Left ventricle myocardium inferior (tissue), 1 donor: ENCODE results near the gene MFAP4. TPM values are rescaled to one million over a fixed set of nuclear protein-coding genes. Genes with fewer than 3 reads are reported as not detected.

Experiments
- DNase-seq: peaks from one replicate; pipeline ENCODE4 v3.0.0-alpha.2; 2020
- H3K27ac ChIP-seq: fragments of 200-600 bp; replicated peaks from 2 replicates; pipeline ENCODE4 v1.8.0; 2021
- H3K27me3 ChIP-seq: fragments of 200-600 bp; 2 replicates; pipeline ENCODE4 v1.8.0; 2021; ENCODE audit warnings: low read depth
- H3K36me3 ChIP-seq: fragments of 200-600 bp; 2 replicates; pipeline ENCODE4 v1.8.0; 2021
- H3K4me1 ChIP-seq: fragments of 200-600 bp; 2 replicates; pipeline ENCODE4 v1.8.0; 2021
- H3K4me3 ChIP-seq: fragments of 200-600 bp; 2 replicates; pipeline ENCODE4 v1.8.0; 2021; ENCODE audit warnings: mild to moderate bottlenecking, moderate library complexity
- H3K9me3 ChIP-seq: fragments of 200-600 bp; replicated peaks from 2 replicates; pipeline ENCODE4 v1.8.0; 2021
- CTCF ChIP-seq: fragments of 200-600 bp; IDR thresholded peaks from 2 replicates; pipeline ENCODE4 v1.8.0; 2021; ENCODE audit warnings: antibody characterized with exemption, mild to moderate bottlenecking, borderline replicate concordance
- intact Hi-C: fragments of 100-400 bp; cut with micrococcal nuclease; formaldehyde crosslinking; loops from one replicate; pipeline ENCODE4 v1.11.0; 2022
- total RNA-seq: library from RNA; stranded (reverse); fragmentation: NEBNext Ultra II Directional; extraction: Animal tissue kit (Norgen Biotek cat#: 25700); gene quantifications from one replicate; pipeline ENCODE4 v1.2.1, GENCODE V29; 2021
- donor health status: DM: no; HTN: yes; CAD: no; lungs with severe emphysema.

The MFAP4 gene
- total RNA-seq, 1 donor from 2014 or later: 65.6 TPM

DNA sequence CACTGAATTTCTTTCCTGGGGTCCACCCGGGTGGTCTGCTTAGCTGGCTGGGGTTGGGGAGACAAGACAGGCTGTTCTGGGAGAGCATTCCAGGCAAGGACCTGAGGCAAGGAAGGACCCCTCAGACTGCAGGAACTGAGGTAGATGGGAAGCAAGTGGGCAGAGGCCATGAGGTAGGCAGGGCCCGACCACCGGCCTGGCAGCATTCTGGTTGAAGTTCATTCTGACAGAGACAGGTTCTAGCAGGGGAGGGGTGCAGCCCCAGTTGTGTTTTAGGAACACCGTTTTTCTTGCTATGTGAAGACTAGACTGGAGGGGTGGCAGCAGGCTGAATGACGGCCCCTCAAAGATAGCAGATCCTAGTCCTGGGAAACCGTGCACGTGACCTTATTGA, 41.9 kb downstream of the MFAP4 start:
- H3K4me1 ChIP-seq: peaks cover 64% of the 10 kb centered on the region

GRCh38 chr17:19344311-19345066, 42.5 kb downstream of the MFAP4 start:
- H3K27ac ChIP-seq: no peak overlapping the region
- H3K36me3 ChIP-seq: no peaks in the 10 kb centered on the region
- no peak for DNase-seq
- H3K4me1 ChIP-seq: peaks cover 64% of the 10 kb centered on the region
- H3K4me3 ChIP-seq: no peak overlapping the region
- TF ChIP-seq CTCF: no peak
- no peaks in the 10 kb centered on the region for H3K9me3 ChIP-seq
- intact Hi-C loops: no loop called here
- H3K27me3 ChIP-seq: no peaks in the 10 kb centered on the region

More for the DNA sequence above, 41.9 kb downstream of the MFAP4 start:
- H3K9me3 ChIP-seq: no peaks in the 10 kb centered on the region
- H3K36me3 ChIP-seq: no peaks in the 10 kb centered on the region
- intact Hi-C loops: no loop called here
- no peak overlapping the region for H3K27ac ChIP-seq
- no peaks in the 10 kb centered on the region for H3K27me3 ChIP-seq
- no peak for TF ChIP-seq CTCF
- DNase-seq: no peak
- H3K4me3 ChIP-seq: no peak overlapping the region

DNA sequence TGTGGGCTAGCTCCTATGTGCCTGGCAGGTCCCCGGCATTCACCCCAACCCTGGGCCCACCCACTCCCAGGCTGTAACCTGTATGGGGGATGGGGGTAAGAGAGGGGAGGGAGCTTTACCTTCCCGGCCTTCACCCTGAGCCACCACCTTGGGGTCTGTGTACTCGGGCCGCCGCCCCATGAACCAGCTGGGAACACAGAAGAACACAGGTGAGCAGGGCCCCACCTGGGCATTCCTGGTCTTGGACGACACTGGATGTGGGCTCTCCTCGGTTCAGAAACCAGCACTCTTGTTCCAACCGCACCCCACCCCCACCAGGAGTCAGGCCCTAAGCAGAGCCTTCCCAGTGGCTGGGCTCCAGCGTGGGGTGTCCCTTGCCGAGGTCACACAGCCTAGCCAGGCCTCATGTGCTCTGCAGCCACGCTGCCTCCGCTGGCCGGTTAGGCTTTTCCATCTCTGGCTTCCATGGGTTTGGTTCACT, 43.3 kb downstream of the MFAP4 start:
- H3K27me3 ChIP-seq: no peaks in the 10 kb centered on the region
- TF ChIP-seq CTCF: no peak
- H3K36me3 ChIP-seq: no peaks in the 10 kb centered on the region
- no peak for DNase-seq
- H3K9me3 ChIP-seq: no peaks in the 10 kb centered on the region
- intact Hi-C loops: no loop called here
- peaks cover 65% of the 10 kb centered on the region for H3K4me1 ChIP-seq
- H3K4me3 ChIP-seq: no peak overlapping the region
- no peak overlapping the region for H3K27ac ChIP-seq

GRCh38 chr17:19343256-19343630, 43.7 kb downstream of the MFAP4 start:
- Histone ChIP-seq H3K4me1 (peaks cover 70% of the 10 kb centered on the region), H3K9me3 (no peaks in the 10 kb centered on the region), H3K4me3 (no peak overlapping the region), H3K36me3 (no peaks in the 10 kb centered on the region), H3K27me3 (no peaks in the 10 kb centered on the region), H3K27ac (no peak overlapping the region)
- intact Hi-C loops: no loop called here
- DNase-seq: no peak
- no peak for TF ChIP-seq CTCF

DNA sequence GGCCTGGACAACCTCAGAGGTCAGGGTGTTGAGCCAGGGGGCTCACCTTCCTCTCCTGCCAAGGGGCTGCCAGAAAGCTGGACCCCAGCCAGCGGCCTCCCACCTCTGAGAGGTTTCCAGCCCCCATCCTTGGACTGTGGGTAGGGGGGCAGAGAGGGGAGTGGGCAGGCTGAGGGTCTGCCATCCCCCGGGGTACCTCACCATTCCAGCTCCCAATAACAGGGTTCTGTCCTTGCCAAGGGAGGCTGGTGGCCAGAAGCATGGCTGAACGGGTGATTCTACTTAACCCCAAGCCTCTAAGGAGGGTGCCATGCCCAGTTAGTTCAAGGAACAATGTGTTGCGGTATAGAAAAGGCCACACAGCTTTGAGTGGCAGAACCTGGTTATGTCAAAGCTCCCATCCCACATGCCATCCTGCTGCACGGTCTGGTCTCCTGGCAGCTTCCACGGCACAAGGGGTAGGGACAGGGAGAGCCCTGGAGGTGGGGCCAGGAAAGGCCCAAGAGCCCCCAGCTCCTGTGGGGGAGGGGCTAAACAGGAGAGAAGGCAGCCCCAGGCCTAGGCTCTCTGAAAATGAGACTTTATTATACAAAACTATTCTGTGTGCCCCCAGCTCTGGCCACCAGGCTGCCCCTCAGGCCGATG, 44.3 kb downstream of the MFAP4 start:
- no peak for DNase-seq
- no peaks in the 10 kb centered on the region for H3K36me3 ChIP-seq
- H3K27ac ChIP-seq: no peak overlapping the region
- TF ChIP-seq CTCF: no peak
- no peaks in the 10 kb centered on the region for H3K27me3 ChIP-seq
- intact Hi-C loops: no loop called here
- peaks cover 72% of the 10 kb centered on the region for H3K4me1 ChIP-seq
- H3K4me3 ChIP-seq: no peak overlapping the region
- no peaks in the 10 kb centered on the region for H3K9me3 ChIP-seq
